Stomach (tissue), 9 donors: Measurements from ENCODE around the gene ZNF787. TPM values are rescaled to one million over a fixed set of nuclear protein-coding genes. Genes with fewer than 3 reads are reported as not detected.

Source experiments
- DNase-seq, 2 donors: peaks; one replicate each; pipeline versions ENCODE4 v3.0.0 to v3.0.0-alpha.2; 2013 to 2019
- H3K27ac ChIP-seq, 5 donors: fragments of 200-600 bp in 4 of 5; sonication (generic) in 4 of 5; one replicate each; pipeline ENCODE4 v1.5.1; 2013 to 2019; ENCODE audit warnings: mild to moderate bottlenecking in 1 of 5, moderate library complexity in 1 of 5
- H3K27me3 ChIP-seq, 3 donors: fragments of 200-600 bp; sonication (generic); one replicate each; pipeline ENCODE4 v1.5.1; 2017 to 2019; ENCODE audit warnings: mixed run types in 1 of 3
- H3K36me3 ChIP-seq, 4 donors: fragments of 200-600 bp; sonication (generic); 1 replicate in 3 of 4; 2 replicates in 1 of 4; pipeline ENCODE4 v1.5.1; 2016 to 2019
- H3K4me1 ChIP-seq, 4 donors: fragments of 200-600 bp; sonication (generic); one replicate each; pipeline ENCODE4 v1.5.1; 2016 to 2019
- H3K4me3 ChIP-seq, 4 donors: fragments of 200-600 bp; sonication (generic) in 3 of 4; one replicate each; pipeline ENCODE4 v1.5.1; 2016 to 2019; ENCODE audit warnings: mild to moderate bottlenecking in 1 of 4
- H3K9me3 ChIP-seq, 4 donors: fragments of 200-600 bp; sonication (generic); one replicate each; pipeline ENCODE4 v1.5.1; 2016 to 2019
- CTCF ChIP-seq, 7 experiments: fragments of 450-650 bp in 4 of 7; fragments of 200-600 bp in 3 of 7; sonication (generic) in 3 of 7; IDR thresholded peaks; one replicate each; pipeline ENCODE4 v1.5.1; 2016 to 2019; ENCODE audit warnings: antibody characterized with exemption in 7 of 7, control low read depth in 2 of 7, mild to moderate bottlenecking in 1 of 7
- EP300 ChIP-seq: sonication (generic); formaldehyde crosslinking; IDR thresholded peaks from one replicate; pipeline ENCODE4 v1.6.1; 2017; ENCODE audit warnings: antibody characterized with exemption
- POLR2A ChIP-seq, 4 donors: fragments of 450-650 bp; IDR thresholded peaks; one replicate each; pipeline ENCODE4 v1.6.1; 2016; ENCODE audit warnings: antibody characterized with exemption in 4 of 4, control low read depth in 2 of 4, mild to moderate bottlenecking in 1 of 4, moderate library complexity in 1 of 4
- POLR2AphosphoS5 ChIP-seq, 3 donors: sonication (generic); formaldehyde crosslinking; IDR thresholded peaks; one replicate each; pipeline ENCODE4 v1.6.1; 2016; ENCODE audit warnings: antibody characterized with exemption in 3 of 3
- WGBS, 5 donors: extraction: QIAGEN DNeasy Blood & Tissue Kit in 3 of 5; methylation state at CpG; one replicate each; pipeline versions ENCODE4 v1.1.5 to v1.1.7; 2013 to 2018; 5-methylcytosine and 5-hydroxymethylcytosine counted together
- intact Hi-C: fragments of 100-400 bp; cut with DNase I; formaldehyde crosslinking; loops from one replicate; pipeline ENCODE4 v1.15.1; 2023; ENCODE audit warnings: low total_unique reads
- polyA plus RNA-seq, 3 donors: library from polyadenylated mRNA; stranded (reverse); fragments of 200-250 nt; gene quantifications; one replicate each; pipeline ENCODE4 v1.2.3, GENCODE V29; 2013
- total RNA-seq, 5 donors: library from RNA; depleted of rRNA; stranded (reverse); fragments of >200 nt; gene quantifications; one replicate each; pipeline versions ENCODE4 v1.1.0 to v1.2.3, GENCODE V29; 2014 to 2016
- donor health status: healthy with polysubstance abuse.
- donor health status: Bipolar disorder and iron deficiency.
- donor health status: healthy.

Gene ZNF787
- total and polyA plus RNA-seq, 8 donors = 2.7 to 77.3 (median 27.2) TPM

- Histone ChIP-seq H3K4me1 (peaks cover 81 to 100% (median 95%) of the 10 kb centered on the region in 4 donors), H3K9me3 (no peaks in the 10 kb centered on the region), H3K27me3 (no peaks in the 10 kb centered on the region), H3K4me3 (peak overlapping the region in 1 of 4 donors; percentile 34), H3K36me3 (peaks cover 0 to 12% (median 2%) of the 10 kb centered on the region in 4 donors), H3K27ac (peak overlapping the region in 4 of 5 donors; percentile 67 to 78 (median 74))
- DNase-seq = no peak
- TF ChIP-seq POLR2A (IDR thresholded peaks at IDR 0.05) (no peak), CTCF (IDR thresholded peaks at IDR 0.05) (no peak), POLR2AphosphoS5 (IDR thresholded peaks at IDR 0.05) (no peak), EP300 (no peak)
- WGBS, 5 donors = 34 to 53% (median 41%) methylated on average over 10 of the region's 10 CpGs
- intact Hi-C loops = no loop called here
Observed at GRCh38 chr19:56112313-56112709, 8.8 kb downstream of the ZNF787 start.

GRCh38 chr19:56111601-56112312 is 9.3 kb downstream of the ZNF787 start:
- no peaks in the 10 kb centered on the region for H3K27me3 ChIP-seq
- intact Hi-C loops = no loop called here
- peak overlapping the region in 1 of 4 donors; percentile 34 for H3K4me3 ChIP-seq
- DNase-seq = peak; percentile 66 to 72
- H3K27ac ChIP-seq = peak overlapping the region; percentile 62 to 78 (median 73)
- no peak for TF ChIP-seq EP300
- no peak for TF ChIP-seq POLR2AphosphoS5 (IDR thresholded peaks at IDR 0.05)
- peaks cover 0 to 10% (median 2%) of the 10 kb centered on the region in 4 donors for H3K36me3 ChIP-seq
- H3K4me1 ChIP-seq = peaks cover 81 to 100% (median 95%) of the 10 kb centered on the region in 4 donors
- no peaks in the 10 kb centered on the region for H3K9me3 ChIP-seq
- 37 to 51% (median 40%) methylated on average over 16 to 24 of the region's 24 CpGs for WGBS, 5 donors

- Histone ChIP-seq H3K36me3 (peaks cover 0 to 9% (median 2%) of the 10 kb centered on the region in 4 donors), H3K27me3 (no peaks in the 10 kb centered on the region), H3K9me3 (no peaks in the 10 kb centered on the region), H3K4me3 (peak overlapping the region in 1 of 4 donors; percentile 34), H3K4me1 (peaks cover 86 to 100% (median 96%) of the 10 kb centered on the region in 4 donors), H3K27ac (peak overlapping the region; percentile 62 to 78 (median 73))
- 17 to 30% (median 27%) methylated on average over 11 to 12 of the region's 12 CpGs for WGBS, 5 donors
- TF ChIP-seq CTCF (IDR thresholded peaks at IDR 0.05) (no peak), POLR2AphosphoS5 (IDR thresholded peaks at IDR 0.05) (no peak), EP300 (no peak), POLR2A (IDR thresholded peaks at IDR 0.05) (no peak)
- intact Hi-C loops = no loop called here
- peak; percentile 73 to 79 for DNase-seq
Observed at GRCh38 chr19:56110515-56111448, 10.3 kb downstream of the ZNF787 start.

- H3K4me1 ChIP-seq = peaks cover 91 to 99% (median 98%) of the 10 kb centered on the region in 4 donors
- WGBS, 5 donors = 39 to 54% (median 48%) methylated on average over 11 to 13 of the region's 13 CpGs
- peak overlapping the region in 3 of 5 donors; percentile 75 to 87 (median 75) for H3K27ac ChIP-seq
- intact Hi-C loops = no loop called here
- DNase-seq = no peak
- H3K9me3 ChIP-seq = no peaks in the 10 kb centered on the region
- TF ChIP-seq CTCF (IDR thresholded peaks at IDR 0.05) (no peak), EP300 (no peak), POLR2AphosphoS5 (IDR thresholded peaks at IDR 0.05) (no peak), POLR2A (IDR thresholded peaks at IDR 0.05) (no peak)
- no peaks in the 10 kb centered on the region for H3K27me3 ChIP-seq
- H3K4me3 ChIP-seq = peak overlapping the region in 3 of 4 donors; percentile 3 to 49 (median 32)
- no peaks in the 10 kb centered on the region for H3K36me3 ChIP-seq
Observed at GRCh38 chr19:56109226-56109625, 11.9 kb downstream of the ZNF787 start.
